HG03354 (cell line): ENCODE results near the gene NMRK2.

Experiments used
- ATAC-seq: cut with Tn5 transposase; IDR thresholded peaks from one replicate; pipeline ENCODE4 v1.9.1; 2021; ENCODE audit warnings: mild to moderate bottlenecking; ENCODE audit not compliant: unreplicated experiment, poor library complexity, severe bottlenecking

Gene NMRK2

GRCh38 chr19:3980353-3981251 lies 47.7 kb downstream of the NMRK2 start:
- ATAC-seq = no peak

DNA sequence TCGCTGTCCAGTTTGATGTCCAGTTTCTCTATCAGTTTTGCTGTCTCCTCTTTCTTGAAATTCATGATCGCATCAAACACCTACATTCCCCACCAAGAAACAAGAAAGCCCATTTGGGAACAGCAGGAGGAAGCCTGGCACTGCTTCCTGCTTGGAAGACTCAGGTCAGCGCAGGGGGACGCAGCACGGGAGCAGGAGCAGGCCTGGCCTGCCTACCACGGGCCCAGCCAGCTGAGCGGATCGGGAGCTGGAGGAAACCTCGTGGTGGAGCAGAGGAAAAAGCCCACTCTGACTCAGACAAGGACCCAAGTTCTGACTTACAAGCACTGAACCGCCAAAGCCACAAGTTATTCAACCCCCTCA lies 48.5 kb downstream of the NMRK2 start:
- no peak for ATAC-seq

- ATAC-seq = no peak
Observed at GRCh38 chr19:3981736-3982681, 49.1 kb downstream of the NMRK2 start.

- no peak for ATAC-seq
Observed at GRCh38 chr19:3982701-3983541, 50.1 kb downstream of the NMRK2 start.

GRCh38 chr19:3983542-3983914 lies 50.7 kb downstream of the NMRK2 start:
- no peak for ATAC-seq

DNA sequence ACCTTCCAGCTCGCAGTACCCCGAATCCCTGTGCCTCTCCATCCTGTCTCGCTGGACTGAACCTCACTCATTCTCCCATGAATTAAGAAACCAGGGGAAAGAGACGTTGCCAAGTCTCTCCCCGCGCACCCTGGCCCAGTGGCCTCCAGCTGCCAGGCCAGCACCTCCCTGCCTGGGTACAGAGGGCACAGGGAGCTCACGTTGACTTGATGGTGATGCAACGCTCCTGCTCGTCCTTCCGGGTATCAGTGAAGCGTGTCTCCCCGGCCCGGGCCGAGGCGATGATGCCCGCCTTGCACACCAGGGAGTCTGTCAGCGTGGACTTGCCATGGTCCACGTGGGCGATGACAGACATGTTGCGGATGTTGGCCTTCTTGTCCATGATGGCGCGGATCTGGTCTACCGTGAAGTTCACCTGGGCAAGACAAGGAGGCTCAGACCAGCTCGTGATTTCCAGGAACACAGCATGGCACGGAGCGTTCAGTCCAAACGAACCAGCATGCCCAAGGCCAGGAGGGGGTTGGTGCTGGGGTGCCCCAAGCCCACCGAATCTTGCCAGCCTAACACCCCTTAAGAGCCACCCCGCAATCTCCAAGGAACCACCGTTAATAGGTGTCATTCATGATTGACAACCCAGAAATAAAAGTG lies 51.2 kb downstream of the NMRK2 start:
- ATAC-seq = no peak

DNA sequence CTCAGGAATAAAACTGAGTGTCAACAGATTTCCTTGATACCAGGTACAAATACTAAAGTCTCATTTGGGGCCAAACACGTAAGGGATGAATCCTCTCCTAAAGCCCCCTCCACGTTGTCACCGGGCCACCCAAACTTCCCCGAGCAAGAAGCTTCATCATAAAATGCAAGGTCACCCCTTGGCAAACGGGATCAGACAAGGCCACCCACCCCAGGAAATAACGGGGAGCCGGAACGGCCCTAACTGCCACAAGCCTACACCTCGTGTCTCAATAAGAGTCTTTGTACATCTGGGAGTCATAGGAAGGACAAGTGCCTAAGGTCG lies 51.7 kb downstream of the NMRK2 start:
- ATAC-seq = no peak

DNA sequence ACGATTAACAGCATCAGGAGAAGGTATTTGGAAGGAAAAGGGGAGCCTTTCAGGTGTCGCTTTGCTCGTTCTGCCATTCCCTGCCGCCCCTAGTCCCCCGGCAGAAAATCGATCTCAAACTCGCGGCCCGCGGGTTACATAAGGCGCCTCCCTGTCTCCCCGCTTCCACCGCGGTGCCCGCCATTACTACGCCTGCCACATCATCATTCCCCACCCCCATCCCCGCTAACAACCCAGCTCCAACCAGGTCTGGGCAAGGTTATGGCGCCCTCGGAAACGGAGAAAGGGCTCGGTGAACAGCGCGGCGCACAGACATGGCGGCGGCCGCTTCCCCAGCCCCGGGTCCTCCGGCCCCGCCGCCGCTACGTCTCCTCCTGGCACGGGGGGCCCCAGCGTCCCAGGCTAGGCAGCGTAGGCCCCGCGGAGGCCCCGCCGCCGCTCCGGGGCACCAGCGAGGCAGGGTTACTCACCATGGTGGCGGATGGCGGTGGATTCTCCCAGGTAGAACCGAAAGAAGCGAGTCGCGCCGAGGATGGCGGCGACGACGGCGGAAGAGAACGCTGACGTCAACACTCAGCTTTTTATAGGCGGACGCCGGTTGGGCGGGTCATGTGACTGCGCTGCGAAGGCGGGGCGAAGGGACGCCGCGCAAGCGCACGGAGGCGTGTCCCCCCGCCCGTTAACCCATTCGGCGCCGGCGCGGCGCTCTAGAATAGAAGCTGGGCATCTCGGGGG lies 52.2 kb downstream of the NMRK2 start, which contains the start of gene EEF2:
Gene EEF2, minus strand, starts transcription at position 556 of the 735 bp plus-strand sequence. Its CDS starts 83 bp downstream, at position 473.
- peak; percentile 61 for ATAC-seq

DNA sequence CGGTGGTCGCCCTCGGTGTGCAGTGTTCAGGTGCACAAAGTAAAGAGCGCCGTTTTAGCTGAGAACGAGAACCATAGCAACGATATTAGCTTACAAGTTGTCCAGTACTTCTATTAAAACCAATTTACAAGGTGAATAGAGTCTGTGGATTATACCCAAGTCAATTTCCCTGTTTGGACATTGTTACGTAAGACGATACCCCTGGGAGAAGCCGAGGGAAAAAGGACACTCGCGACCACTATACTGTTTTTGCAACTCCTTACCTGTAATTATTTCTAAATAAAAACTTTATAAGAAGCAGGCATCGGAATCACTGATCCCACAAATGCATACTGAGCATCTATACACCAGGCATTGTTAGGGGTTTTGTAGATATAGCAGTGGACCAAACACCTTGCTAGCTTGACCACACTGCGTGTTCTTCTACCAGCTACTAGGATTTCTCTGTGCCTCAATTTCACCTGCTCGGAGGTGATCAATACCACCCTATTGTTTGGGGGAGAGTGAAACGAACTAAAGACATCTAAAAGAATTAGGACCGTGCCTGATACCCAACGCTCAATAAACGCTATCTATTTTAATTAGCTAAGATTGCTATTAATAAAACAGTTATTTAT lies 52.9 kb downstream of the NMRK2 start:
- ATAC-seq = no peak

DNA sequence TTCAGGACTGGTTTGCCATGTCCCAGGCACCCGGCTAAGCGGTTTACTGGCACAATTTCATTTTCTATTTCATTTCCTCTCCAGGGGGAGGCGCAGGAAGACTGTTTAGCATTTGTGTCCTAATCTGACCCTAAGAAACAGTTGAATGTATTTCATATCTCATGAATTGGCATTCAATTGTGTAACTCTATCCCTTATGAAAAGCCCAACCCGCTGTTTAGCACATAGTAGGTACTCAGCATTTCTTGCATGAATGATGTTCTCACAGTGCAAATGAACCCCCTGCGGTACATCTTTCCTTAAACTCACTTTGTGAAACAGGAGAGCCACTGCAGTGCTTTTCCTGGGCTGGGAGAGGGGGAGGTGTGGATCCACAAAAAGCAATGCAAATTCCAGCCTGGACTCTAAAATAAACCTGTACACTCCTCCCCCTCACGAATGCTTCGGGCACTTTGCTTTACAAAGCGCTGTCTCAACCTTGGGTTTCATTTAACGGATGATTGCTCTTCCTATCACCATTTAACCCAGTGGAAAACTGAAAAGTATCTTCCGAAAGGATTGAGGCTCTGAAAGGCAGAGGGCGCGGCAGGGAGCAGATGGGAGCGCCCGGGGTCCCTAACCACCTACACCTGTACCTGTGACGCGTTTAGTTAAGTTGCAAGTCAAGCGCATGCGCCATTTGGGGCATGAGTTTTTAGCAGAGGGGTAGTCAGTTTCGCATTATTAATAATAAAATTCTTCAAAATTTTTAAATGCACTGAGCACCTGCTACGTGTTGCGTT lies 53.6 kb downstream of the NMRK2 start:
- no peak for ATAC-seq

DNA sequence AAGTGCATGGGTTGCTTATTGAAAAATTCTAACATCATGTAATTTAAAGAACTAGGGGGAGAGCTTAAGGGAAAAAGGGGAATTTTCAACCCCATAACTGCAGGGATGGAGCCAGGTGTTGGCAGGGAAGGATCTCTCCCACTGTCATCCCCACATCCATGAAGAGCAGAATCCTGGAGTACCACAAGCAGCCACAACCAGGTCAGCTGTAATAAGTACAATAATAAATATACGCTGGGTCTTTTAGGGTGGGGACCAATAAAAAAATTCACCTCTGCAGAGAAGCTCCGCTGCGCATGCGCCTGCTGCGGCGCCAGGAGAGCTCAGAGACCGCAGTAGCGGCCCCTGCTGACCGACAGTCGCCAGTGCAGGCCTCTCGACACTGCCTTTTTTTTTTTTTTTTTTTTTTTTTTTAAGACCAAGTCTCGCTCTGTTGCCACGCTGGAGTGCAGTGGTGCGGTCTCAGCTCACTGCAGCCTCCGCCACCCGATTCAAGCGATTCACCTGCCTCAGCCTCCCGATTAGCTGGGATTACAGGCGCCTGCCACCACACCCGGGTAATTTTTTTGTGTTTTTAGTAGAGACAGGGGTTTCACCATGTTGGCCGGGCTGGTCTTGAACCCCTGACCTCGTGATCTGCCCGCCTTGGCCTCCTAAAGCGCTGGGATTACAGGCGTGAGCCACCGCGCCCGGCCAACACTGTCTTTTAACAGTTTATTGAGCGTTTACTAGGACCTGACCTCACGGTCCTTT lies 54.9 kb downstream of the NMRK2 start:
- peak; percentile 49 for ATAC-seq

DNA sequence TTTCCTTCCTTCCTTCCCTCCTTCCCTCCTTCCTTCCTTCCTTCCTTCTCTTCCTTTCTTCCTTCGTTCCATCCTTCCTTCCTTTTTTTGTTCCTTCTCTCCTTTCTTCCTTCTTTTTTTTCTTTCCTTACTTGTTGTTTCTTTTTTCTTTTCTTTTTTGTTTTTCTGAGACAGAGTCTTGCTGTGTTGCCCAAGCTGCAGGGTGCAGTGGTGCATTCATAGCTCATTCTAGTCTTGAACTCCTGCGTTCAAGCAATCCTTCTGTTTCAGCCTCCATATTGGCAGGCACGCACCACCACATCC lies 57.9 kb downstream of the NMRK2 start:
- ATAC-seq = no peak
